ENCODE data around the gene RWDD4.

DNA sequence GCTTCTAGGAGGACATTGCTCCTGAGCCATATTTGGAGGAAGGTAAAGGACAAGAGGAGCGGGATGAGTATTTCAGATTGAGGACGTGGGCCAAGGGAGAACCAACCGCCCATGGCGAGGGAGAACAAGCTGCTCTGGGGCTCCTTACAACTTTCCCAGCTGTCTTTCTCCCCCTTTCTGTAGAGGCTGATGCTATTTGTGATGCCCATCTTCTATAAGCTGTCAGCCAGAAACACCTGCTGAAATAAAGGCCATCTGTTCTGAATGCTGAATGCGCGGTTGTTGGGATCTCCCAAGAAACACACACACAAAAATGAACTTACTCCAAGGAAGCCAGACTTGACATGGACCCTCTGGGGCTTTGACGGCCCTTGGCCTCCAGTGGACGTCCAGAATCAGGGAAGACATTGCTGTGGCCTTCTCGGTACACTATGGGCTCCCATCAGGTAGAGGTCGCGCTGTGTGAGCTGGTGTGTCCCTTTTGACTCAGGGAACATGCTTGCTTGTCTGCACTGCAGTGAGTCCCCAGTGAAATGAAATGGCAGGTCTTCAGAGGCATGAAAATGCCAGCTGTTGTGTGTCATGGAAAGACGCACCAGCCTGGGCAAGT, 30.9 kb downstream of the RWDD4 start:
- no peak for TF ChIP-seq CHD1 (IDR thresholded peaks at IDR 0.05; ENCODE audit: low read depth, low read length)
- TF ChIP-seq, protein P1, sequence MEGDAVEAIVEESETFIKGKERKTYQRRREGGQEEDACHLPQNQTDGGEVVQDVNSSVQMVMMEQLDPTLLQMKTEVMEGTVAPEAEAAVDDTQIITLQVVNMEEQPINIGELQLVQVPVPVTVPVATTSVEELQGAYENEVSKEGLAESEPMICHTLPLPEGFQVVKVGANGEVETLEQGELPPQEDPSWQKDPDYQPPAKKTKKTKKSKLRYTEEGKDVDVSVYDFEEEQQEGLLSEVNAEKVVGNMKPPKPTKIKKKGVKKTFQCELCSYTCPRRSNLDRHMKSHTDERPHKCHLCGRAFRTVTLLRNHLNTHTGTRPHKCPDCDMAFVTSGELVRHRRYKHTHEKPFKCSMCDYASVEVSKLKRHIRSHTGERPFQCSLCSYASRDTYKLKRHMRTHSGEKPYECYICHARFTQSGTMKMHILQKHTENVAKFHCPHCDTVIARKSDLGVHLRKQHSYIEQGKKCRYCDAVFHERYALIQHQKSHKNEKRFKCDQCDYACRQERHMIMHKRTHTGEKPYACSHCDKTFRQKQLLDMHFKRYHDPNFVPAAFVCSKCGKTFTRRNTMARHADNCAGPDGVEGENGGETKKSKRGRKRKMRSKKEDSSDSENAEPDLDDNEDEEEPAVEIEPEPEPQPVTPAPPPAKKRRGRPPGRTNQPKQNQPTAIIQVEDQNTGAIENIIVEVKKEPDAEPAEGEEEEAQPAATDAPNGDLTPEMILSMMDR (conservative IDR thresholded peaks at IDR 0.05; ENCODE audit: low read depth, low read length) = no peak
- TF ChIP-seq POLR2A (IDR thresholded peaks at IDR 0.05; ENCODE audit: low read depth, low read length) = no peak
- TF ChIP-seq MAZ (IDR thresholded peaks at IDR 0.05; ENCODE audit: borderline replicate concordance, low read depth, low read length) = no peak
